ES-I3 (cell line): ENCODE data around the gene KRT33B.
"Not testable (repeated sequence)": the region's sequence is repeated elsewhere in the genome, so short reads cannot be mapped to it uniquely, and the experiment has no call there.

Experiments used
- H3K36me3 ChIP-seq: 2 replicates; pipeline ENCODE4 v1.6.1; 2013; ENCODE audit warnings: mild to moderate bottlenecking, low read length, control low read depth, moderate library complexity; ENCODE audit not compliant: insufficient read depth
- H3K4me1 ChIP-seq: 2 replicates; pipeline ENCODE4 v1.6.1; 2013; ENCODE audit warnings: mild to moderate bottlenecking, control low read depth, low read length; ENCODE audit not compliant: insufficient read depth
- H3K9ac ChIP-seq: 2 replicates; pipeline ENCODE4 v1.6.1; 2013; ENCODE audit warnings: low read depth, mild to moderate bottlenecking, low read length, moderate library complexity
- H3K9me3 ChIP-seq: 2 replicates; pipeline ENCODE4 v1.6.1; 2013; ENCODE audit warnings: mild to moderate bottlenecking, low read length, moderate library complexity; ENCODE audit not compliant: control insufficient read depth, insufficient read depth

The KRT33B gene

DNA sequence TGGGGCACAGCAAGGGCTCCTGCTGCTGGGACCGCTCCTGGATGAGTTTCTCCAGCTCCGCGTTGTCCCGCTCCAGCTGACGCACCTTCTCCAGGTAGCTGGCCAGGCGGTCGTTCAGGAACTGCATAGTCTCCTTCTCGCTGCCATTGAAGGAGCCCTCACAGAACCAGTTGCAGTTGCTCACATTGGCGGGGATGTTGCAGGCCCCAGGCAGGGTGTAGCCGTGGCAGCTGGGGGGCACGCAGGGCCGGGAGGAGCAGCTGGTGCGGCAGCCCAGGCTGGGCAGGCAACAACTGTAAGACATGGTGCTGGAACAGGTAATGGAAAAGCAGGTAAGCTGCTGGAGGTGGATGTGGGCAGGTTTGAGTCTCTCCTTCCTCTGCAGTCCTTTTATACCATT lies 12.3 kb upstream of the KRT33B start, which contains the start of gene KRT34:
KRT34 (minus strand) TSS at position 364 of the 400 bp plus-strand sequence; CDS start at position 304, 60 bp downstream.
- not testable (repeated sequence) for H3K9ac ChIP-seq, H3K36me3 ChIP-seq, H3K9me3 ChIP-seq, H3K4me1 ChIP-seq

- H3K4me1 ChIP-seq, H3K9me3 ChIP-seq, H3K36me3 ChIP-seq, H3K9ac ChIP-seq: not testable (repeated sequence)
Observed at GRCh38 chr17:41380091-41380490, 10.5 kb upstream of the KRT33B start.

GRCh38 chr17:41377546-41377945 lies 7.9 kb upstream of the KRT33B start:
- H3K4me1 ChIP-seq: peaks cover 4% of the 10 kb centered on the region; the same call in 1 of the 2 replicates
- H3K9me3 ChIP-seq: no peaks in the 10 kb centered on the region
- H3K36me3 ChIP-seq: no peaks in the 10 kb centered on the region
- no peak overlapping the region for H3K9ac ChIP-seq

- Histone ChIP-seq H3K4me1 (no peaks in the 10 kb centered on the region), H3K9me3 (no peaks in the 10 kb centered on the region), H3K36me3 (no peaks in the 10 kb centered on the region), H3K9ac (no peak overlapping the region)
Observed at GRCh38 chr17:41369023-41369422, 590 bp downstream of the KRT33B start.

DNA sequence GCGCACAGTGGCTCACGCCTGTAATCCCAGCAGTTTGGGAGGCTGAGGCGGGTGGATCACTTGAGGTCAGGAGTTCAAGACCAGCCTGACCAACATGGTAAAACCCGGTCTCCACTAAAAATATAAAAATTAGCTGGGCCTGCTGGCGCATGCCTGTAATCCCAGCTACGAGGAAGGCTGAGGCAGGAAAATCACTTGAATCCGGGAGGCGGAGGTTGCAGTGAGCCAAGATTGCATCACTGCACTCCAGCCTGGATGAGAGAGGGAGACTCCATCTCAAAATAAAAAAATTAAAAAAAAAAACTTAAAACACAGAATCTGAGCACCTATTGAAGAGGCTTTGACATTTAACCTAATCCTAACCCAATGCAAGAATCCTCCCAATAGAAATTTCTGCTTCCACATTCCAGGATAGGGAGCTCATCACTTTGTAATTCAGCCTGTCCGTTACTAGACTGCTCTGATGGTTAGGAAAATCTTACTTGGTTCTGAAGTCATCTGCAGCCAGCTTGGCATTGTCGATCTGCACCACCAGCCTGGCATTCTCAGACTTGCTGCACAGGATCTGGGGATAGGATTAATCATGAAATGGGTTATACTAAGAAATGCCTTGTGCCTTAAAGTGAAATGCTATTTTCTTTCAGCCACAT lies 2.1 kb downstream of the KRT33B start:
- Histone ChIP-seq H3K9me3 (no peaks in the 10 kb centered on the region), H3K9ac (no peak overlapping the region), H3K4me1 (no peaks in the 10 kb centered on the region), H3K36me3 (no peaks in the 10 kb centered on the region)

DNA sequence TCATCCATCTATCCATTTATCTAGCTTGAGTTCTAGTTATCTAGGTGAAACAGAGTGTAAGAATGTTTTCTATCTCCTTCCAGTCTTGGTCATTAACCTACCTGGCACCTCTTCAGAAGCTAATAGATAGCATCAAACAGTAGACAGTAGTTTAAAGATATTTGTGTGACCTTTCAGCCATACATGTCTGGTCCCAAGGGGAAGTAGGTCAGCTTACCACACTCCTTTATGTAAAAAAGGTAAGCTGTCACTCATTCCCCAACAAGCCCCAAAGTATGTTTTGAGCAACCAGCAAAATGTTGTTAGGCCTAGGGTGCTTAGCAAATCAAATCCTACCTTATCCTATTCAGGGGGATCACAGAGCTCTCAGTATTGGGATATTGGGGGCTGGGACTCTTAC lies 3.5 kb downstream of the KRT33B start:
- Histone ChIP-seq H3K9ac (no peak overlapping the region), H3K36me3 (no peaks in the 10 kb centered on the region), H3K9me3 (no peaks in the 10 kb centered on the region), H3K4me1 (no peaks in the 10 kb centered on the region)

- H3K9me3 ChIP-seq: no peaks in the 10 kb centered on the region
- no peaks in the 10 kb centered on the region for H3K36me3 ChIP-seq
- no peaks in the 10 kb centered on the region for H3K4me1 ChIP-seq
- H3K9ac ChIP-seq: no peak overlapping the region
Observed at GRCh38 chr17:41363881-41364280, 5.7 kb downstream of the KRT33B start.

GRCh38 chr17:41360296-41360995 lies 9.2 kb downstream of the KRT33B start:
- H3K4me1 ChIP-seq: no peaks in the 10 kb centered on the region

DNA sequence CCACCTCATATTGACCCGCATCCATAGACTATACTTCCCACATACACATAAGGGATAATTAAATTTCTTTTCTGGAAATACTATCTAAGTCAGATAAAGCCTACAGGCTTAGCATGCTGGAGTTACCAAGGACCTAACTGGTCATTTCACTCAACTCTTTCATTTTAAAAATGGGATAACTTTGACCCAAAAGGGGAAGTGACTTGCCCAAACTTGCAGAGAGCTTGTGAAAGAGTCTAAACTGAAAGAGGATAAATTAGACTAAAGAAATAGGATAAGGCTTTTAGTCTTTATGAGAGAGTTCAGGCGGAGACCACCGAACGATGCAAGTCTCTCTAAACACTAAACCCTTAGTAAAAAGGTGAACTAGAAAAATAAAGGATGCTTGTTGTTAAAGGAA lies 15.1 kb downstream of the KRT33B start:
- Histone ChIP-seq H3K9ac (no peak overlapping the region), H3K36me3 (no peaks in the 10 kb centered on the region), H3K4me1 (no peaks in the 10 kb centered on the region), H3K9me3 (no peaks in the 10 kb centered on the region)

More at GRCh38 chr17:41360296-41360995, 9.2 kb downstream of the KRT33B start:
- H3K9ac ChIP-seq: no peak overlapping the region
- H3K36me3 ChIP-seq: no peaks in the 10 kb centered on the region
- no peaks in the 10 kb centered on the region for H3K9me3 ChIP-seq

- no peak overlapping the region for H3K9ac ChIP-seq
- H3K9me3 ChIP-seq: no peaks in the 10 kb centered on the region
- H3K36me3 ChIP-seq: no peaks in the 10 kb centered on the region
- H3K4me1 ChIP-seq: no peaks in the 10 kb centered on the region
Observed at GRCh38 chr17:41352597-41353366, 16.8 kb downstream of the KRT33B start.

- Histone ChIP-seq H3K9ac (no peak overlapping the region), H3K4me1 (no peaks in the 10 kb centered on the region), H3K9me3 (no peaks in the 10 kb centered on the region), H3K36me3 (no peaks in the 10 kb centered on the region)
Observed at GRCh38 chr17:41351177-41351576, 18.4 kb downstream of the KRT33B start.

DNA sequence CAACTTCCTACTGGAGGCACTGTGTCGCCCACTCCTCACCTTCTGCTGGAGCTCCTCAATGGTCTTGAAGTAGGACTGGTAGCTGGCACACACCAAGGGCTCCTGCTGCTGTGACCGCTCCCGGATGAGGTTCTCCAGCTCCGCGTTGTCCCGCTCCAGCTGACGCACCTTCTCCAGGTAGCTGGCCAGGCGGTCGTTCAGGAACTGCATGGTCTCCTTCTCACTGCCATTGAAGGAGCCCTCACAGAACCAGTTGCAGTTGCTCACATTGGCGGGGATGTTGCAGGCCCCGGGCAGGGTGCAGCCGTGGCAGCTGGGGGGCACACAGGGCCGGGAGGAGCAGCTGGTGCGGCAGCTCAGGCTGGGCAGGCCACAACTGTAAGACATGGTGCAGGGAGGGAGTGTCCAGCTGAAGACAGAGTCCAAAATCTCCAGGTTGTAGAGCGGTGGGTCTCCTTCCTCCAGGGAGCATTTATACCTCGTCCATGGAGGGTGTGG lies 19.2 kb downstream of the KRT33B start, which contains the start of gene KRT33A:
KRT33A (minus strand) TSS at position 448 of the 498 bp plus-strand sequence; CDS start at position 387, 61 bp downstream.
- H3K4me1 ChIP-seq, H3K9ac ChIP-seq, H3K36me3 ChIP-seq, H3K9me3 ChIP-seq: not testable (repeated sequence)

- H3K4me1 ChIP-seq: no peaks in the 10 kb centered on the region
- no peaks in the 10 kb centered on the region for H3K36me3 ChIP-seq
- H3K9me3 ChIP-seq: no peaks in the 10 kb centered on the region
- no peak overlapping the region for H3K9ac ChIP-seq
Observed at GRCh38 chr17:41347869-41348760, 21.5 kb downstream of the KRT33B start.

DNA sequence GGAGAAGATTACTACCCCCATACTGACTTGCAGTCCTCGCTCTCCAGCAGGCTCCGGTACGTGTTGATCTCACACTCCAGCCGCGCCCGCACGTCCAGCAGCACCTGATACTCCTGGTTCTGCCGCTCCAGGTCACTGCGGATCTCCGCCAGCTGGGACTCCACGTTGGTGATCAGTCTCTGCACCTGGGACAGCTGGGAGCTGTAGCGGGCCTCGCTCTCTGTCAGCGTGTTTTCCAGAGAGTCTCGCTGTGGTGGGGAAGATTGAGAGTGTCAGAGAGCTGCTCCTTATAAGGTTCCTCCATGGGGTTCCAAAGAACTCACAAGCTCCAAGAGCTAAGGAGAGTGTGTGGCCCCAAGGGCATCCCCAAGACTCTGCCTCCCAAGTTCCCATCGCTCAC lies 23.2 kb downstream of the KRT33B start:
- not testable (repeated sequence) for H3K36me3 ChIP-seq, H3K9ac ChIP-seq, H3K9me3 ChIP-seq, H3K4me1 ChIP-seq
